ENCODE data around the gene SNCA.

SNCA gene

DNA sequence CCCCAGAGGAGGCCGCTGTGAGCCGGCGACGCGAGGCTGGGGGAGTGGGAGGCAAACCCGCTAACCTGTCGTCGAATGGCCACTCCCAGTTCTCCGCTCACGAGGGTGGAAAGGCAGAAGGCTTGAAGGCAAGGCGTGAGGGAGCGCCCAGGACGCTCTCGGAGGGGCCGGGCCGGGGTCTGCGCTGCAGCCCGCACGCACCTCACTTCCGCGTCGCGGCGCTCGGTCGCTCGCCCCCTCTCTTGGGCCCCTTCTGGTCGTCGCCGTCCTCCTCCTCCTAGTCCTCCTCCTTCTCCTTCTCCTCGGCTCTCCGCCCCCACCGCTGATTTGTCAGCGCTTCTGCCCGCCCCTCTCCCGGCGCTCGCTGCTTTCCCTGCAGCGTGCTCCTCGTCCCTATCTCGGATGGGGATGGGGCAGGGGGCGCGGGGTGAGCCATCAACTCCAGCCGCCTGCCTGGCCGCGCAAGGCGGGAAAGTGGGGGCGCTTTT is at the start of gene SNCA:
Gene SNCA (minus strand): TSS at position 265 of the 488 bp plus-strand sequence. CDS start 1,494 bp downstream, outside the sequence.
- peak; percentile 29 for DNase-seq (ENCODE audit: low read depth)

DNA sequence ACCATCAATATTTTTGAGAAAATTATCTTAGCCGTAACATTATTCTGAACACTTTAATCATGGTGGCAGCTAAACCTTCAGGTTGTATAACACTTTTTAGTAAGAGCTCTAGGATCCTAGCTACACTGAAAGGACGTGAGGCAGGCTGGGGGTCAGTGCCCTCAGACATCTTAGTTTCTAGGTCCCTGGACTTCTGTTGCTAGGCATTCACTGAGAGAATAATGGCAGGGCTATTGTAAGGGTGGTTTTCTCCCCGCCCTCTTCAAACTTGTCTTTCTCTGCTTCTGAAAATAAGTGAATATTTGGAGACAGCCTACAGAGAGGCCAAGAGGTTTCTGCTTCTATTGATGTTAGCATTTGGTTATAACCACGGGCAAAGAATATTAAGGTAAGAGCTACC is 42.3 kb upstream of the SNCA start:
- no peak for DNase-seq (ENCODE audit: low read depth)

GRCh38 chr4:89878611-89879010 is 41.6 kb upstream of the SNCA start:
- DNase-seq (ENCODE audit: low read depth): no peak

- DNase-seq (ENCODE audit: low read depth): no peak
These were observed 39.6 kb upstream of the SNCA start for GRCh38 chr4:89876548-89876947.

- no peak for DNase-seq (ENCODE audit: low read depth)
These were observed 34.2 kb upstream of the SNCA start for GRCh38 chr4:89871211-89871610.

GRCh38 chr4:89868999-89869589 is 32.1 kb upstream of the SNCA start:
- DNase-seq (ENCODE audit: low read depth): peak; percentile 5

GRCh38 chr4:89868276-89868675 is 31.3 kb upstream of the SNCA start:
- no peak for DNase-seq (ENCODE audit: low read depth)

GRCh38 chr4:89863533-89863932 is 26.6 kb upstream of the SNCA start:
- no peak for DNase-seq (ENCODE audit: low read depth)

- DNase-seq (ENCODE audit: low read depth): no peak
These were observed 24.0 kb upstream of the SNCA start for GRCh38 chr4:89860971-89861370.

DNA sequence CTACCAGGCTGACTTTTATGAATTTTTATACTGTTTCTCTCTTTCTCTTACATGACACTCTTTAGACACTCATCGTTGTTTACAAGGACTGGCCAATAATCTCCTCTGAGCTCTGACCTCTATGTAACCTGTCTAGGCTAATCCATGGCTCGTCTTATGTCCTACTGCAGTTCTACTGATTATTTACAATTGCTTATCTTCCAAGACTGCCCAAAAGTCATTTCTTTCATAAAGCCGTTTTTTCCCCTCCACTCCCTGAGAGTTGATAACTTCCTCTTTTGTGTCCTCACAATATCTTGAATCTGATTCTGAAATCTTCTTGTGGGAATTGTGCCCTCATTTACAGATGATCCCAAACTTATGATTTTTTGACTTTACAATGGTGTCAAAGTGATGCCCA is 18.3 kb upstream of the SNCA start:
- no peak for DNase-seq (ENCODE audit: low read depth)

DNA sequence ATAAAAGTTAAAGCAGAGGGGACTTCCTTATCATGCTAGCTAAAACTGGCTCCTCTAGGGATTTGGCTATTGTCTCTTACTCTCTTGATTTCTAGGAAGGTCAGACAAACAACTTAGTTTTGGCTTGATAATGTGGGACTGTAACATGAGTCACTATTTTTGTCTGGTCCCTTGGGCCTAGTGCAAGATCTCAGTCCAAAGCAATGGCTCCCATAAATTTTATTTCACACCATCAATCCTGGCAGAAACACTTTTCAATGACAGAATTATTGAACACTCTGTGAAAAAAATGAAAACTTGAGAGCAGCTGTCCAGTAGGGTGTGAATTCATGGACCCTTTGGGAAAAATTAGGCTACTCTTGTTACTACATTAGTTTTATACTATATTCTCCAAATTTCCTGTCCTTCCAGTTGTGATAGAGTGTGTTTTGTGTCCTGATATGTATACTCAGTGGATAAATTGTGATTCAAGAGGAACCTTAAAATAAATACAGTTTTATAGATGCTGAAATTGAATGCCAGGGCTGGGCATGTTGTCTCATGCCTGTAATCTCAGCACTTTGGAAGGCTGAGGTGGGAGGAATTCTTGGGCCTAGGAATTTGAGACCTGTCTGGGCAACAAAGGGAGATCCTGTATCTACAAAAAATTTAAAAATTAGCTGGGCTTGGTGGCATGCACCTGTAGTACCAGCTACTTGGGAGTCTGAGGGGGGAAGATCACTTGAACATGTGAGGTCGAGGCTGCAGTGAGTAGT is 10.8 kb upstream of the SNCA start:
- DNase-seq (ENCODE audit: low read depth): no peak

GRCh38 chr4:89839558-89839957 is 2.6 kb upstream of the SNCA start:
- DNase-seq (ENCODE audit: low read depth): no peak

- DNase-seq (ENCODE audit: low read depth): no peak
These were observed 1.0 kb upstream of the SNCA start for GRCh38 chr4:89837993-89838390.

GRCh38 chr4:89837385-89837992 is 528 bp upstream of the SNCA start:
- peak; percentile 13 for DNase-seq (ENCODE audit: low read depth)

- no peak for DNase-seq (ENCODE audit: low read depth)
These were observed 773 bp downstream of the SNCA start for GRCh38 chr4:89836031-89836745.

DNA sequence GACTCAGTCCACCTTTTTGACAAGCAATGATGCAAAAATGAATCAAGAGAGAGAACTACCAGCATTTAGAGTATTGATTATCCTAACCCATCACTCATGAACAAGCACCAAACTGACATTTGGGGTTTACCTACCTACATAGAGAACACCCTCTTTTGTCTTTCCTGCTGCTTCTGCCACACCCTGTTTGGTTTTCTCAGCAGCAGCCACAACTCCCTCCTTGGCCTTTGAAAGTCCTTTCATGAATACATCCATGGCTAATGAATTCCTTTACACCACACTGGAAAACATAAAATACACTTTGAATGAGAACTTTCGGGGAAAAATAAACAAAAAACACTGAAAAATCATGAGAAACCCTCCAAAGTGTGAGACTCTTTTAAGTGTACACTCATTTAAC is 1.5 kb downstream of the SNCA start:
- DNase-seq (ENCODE audit: low read depth): no peak

DNA sequence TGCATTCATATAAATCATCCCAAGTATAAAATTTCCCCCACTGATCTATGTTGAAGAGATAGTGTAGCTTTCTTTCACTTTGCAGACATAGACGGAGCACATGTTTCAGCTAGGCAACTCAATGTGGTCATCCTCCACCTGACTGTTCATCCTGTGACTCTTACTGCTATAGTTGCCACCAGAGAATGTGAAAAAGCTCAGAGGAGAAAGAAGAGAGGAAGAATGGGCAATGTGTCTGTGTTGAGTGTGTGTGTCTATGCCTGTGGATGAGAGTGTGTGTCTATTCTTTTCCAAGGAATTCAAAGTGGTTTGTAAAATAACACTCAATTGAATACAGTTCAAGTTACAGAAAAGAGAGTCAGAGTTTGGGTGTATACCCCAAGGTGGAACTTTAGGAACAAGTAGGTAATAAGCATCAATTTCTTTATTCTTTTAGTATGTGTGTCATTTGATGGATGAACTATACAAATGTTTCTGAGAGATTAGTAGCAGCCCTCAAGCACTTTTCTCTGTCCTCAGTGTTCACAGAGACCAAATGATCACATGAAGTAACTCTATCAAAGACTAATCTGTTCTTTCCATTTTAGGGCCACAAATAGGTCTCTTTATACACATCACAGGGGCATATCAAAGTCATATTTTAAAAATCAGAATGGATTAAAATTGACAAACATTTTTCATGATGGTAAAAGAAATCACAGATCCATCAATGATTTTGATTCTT is 2.3 kb downstream of the SNCA start:
- no peak for DNase-seq (ENCODE audit: low read depth)

DNA sequence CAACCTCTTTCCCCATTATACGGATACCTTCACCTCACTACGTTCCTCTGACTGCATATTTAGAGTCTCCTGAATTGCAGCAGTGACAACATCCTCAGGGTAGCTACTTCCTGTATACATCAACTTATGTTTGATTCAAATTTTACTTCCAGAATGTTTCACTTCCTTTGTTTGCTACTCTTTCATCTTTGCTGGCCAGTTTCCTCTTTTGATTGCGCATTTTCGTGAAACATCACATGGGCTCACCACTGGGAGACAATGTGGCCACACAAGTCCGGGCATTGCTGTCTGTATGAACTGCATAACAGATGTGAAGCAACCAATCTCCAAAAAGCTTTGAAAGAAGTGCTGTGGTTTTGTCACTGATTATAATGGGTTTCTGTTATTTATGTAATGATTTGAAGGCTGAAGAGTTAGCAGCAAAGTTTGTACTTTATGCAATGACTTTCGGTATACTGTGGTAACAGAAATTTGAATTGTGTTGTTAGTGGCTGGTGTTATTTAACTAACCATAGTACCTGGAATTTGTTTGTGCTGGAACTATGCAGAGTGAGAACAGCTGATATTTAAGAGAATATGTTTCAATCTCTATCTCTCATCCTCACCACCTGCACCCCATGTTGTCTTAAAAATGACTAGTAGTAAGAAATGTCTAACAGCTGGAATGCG is 7.4 kb downstream of the SNCA start:
- DNase-seq (ENCODE audit: low read depth): no peak

- DNase-seq (ENCODE audit: low read depth): peak; percentile 13
These were observed 13.5 kb downstream of the SNCA start for GRCh38 chr4:89823416-89823815.

GRCh38 chr4:89821612-89822011 is 15.3 kb downstream of the SNCA start:
- no peak for DNase-seq (ENCODE audit: low read depth)

- DNase-seq (ENCODE audit: low read depth): no peak
These were observed 17.0 kb downstream of the SNCA start for GRCh38 chr4:89820010-89820409.

Data from EH (cell line).